GM12878 (cell line): ENCODE data around the gene SORCS2. TPM values are rescaled to one million over a fixed set of nuclear protein-coding genes. Genes with fewer than 3 reads are reported as not detected.

Source experiments
- ATAC-seq: fragments of 200-7000 bp; cut with Tn5 transposase; 3 replicates; pipeline ENCODE4 v1.9.1; 2020; ENCODE audit warnings: mild to moderate bottlenecking, moderate library complexity
- BruUV-seq: library from RNA; stranded (reverse); fragments of 400-500 nt; replicated peaks from 2 replicates; lab custom pipeline; 2021; lab: Mats Ljungman, UMichigan
- CTCF ChIA-PET: fragments of 300-600 bp; sonication (Branson Sonifier 250); formaldehyde crosslinking; extraction: SDS; loops from one replicate; lab custom pipeline; 2021; ENCODE audit warnings: inconsistent platforms; lab: Yijun Ruan, JAX
- POLR2A ChIA-PET: fragments of 350-600 bp; formaldehyde crosslinking; extraction: SDS; loops from one replicate; lab custom pipeline; 2021; ENCODE audit warnings: inconsistent platforms; lab: Charles Lee
- RAD21 ChIA-PET: fragments of 300-600 bp; sonication (Branson Sonifier 250); formaldehyde crosslinking; loops from one replicate; lab custom pipeline; 2023; ENCODE audit warnings: antibody characterized with exemption; ENCODE audit not compliant: unreplicated experiment; lab: Charles Lee
- SMC1A ChIA-PET: fragments of 300-600 bp; sonication (Branson Sonifier 250); formaldehyde crosslinking; loops from one replicate; lab custom pipeline; 2023; ENCODE audit not compliant: unreplicated experiment, uncharacterized antibody; lab: Charles Lee
- DNase-seq: peaks from one replicate; pipeline ENCODE4 v3.0.0-alpha.2; 2011; ENCODE audit warnings: low read depth, low spot score
- FAIRE-seq: peaks from 3 replicates; lab custom pipeline; 2011; peaks lifted over from hg19 to GRCh38; lab: Jason Lieb, UNC
- H2AFZ ChIP-seq: 2 replicates; pipeline ENCODE4 v1.6.0; 2011; ENCODE audit warnings: low read depth, low read length, control low read depth; ENCODE audit not compliant: control insufficient read depth
- H3K27ac ChIP-seq: 2 replicates; pipeline ENCODE4 v1.5.1; 2011; ENCODE audit warnings: control low read depth; ENCODE audit not compliant: control insufficient read depth, insufficient read depth
- H3K27me3 ChIP-seq, 2 experiments: replicated peaks in 1 of 2; 2 replicates each; pipeline versions ENCODE4 v1.6.0 to v1.6.1; 2011; ENCODE audit warnings: low read length in 1 of 2; ENCODE audit not compliant: control insufficient read depth in 2 of 2, insufficient read depth in 2 of 2
- H3K36me3 ChIP-seq, 2 experiments: 2 replicates each; pipeline ENCODE4 v1.5.1; 2011; ENCODE audit warnings: low read length in 1 of 2; ENCODE audit not compliant: control insufficient read depth in 2 of 2, insufficient read depth in 2 of 2
- H3K4me1 ChIP-seq: 2 replicates; pipeline ENCODE4 v1.6.1; 2011; ENCODE audit warnings: mild to moderate bottlenecking, low read length, moderate library complexity, mixed read lengths; ENCODE audit not compliant: control insufficient read depth, insufficient read depth
- H3K4me2 ChIP-seq: 2 replicates; pipeline ENCODE4 v1.6.0; 2011; ENCODE audit warnings: control low read depth; ENCODE audit not compliant: control insufficient read depth, insufficient read depth
- H3K4me3 ChIP-seq: fragments of 200-600 bp; sonication (generic); 2 replicates; pipeline ENCODE4 v1.5.1; 2016
- H3K79me2 ChIP-seq: 2 replicates; pipeline ENCODE4 v1.6.0; 2011; ENCODE audit warnings: low read length; ENCODE audit not compliant: control insufficient read depth, insufficient read depth
- H3K9ac ChIP-seq: 2 replicates; pipeline ENCODE4 v1.8.0; 2011; ENCODE audit warnings: low read length, control low read depth, mixed read lengths; ENCODE audit not compliant: control insufficient read depth, insufficient read depth
- H3K9me3 ChIP-seq: replicated peaks from 3 replicates; pipeline ENCODE4 v1.5.1; 2011; ENCODE audit warnings: mild to moderate bottlenecking, low read length; ENCODE audit not compliant: control insufficient read depth, insufficient read depth
- H4K20me1 ChIP-seq: 2 replicates; pipeline ENCODE4 v1.6.0; 2011; ENCODE audit not compliant: control insufficient read depth, insufficient read depth
- CEBPZ ChIP-seq: fragments of 150-350 bp; IDR thresholded peaks from 2 replicates; pipeline ENCODE4 v1.6.1; 2016; ENCODE audit warnings: low read depth, low read length
- CHD1 ChIP-seq: IDR thresholded peaks from 2 replicates; pipeline ENCODE4 v1.6.1; 2012; ENCODE audit warnings: low read depth, low read length, improper control_type of control experiment
- E2F4 ChIP-seq: IDR thresholded peaks from 2 replicates; pipeline ENCODE4 v1.6.1; 2012; ENCODE audit warnings: low read depth, low read length, improper control_type of control experiment
- MEF2B ChIP-seq: fragments of 450-650 bp; IDR thresholded peaks from 2 replicates; pipeline ENCODE4 v1.6.1; 2018; ENCODE audit warnings: mild to moderate bottlenecking, moderate library complexity; ENCODE audit not compliant: partially characterized antibody, poor library complexity, severe bottlenecking
- MTA2 ChIP-seq: fragments of 450-650 bp; IDR thresholded peaks from 2 replicates; pipeline ENCODE4 v1.6.1; 2016; ENCODE audit warnings: low read depth, mild to moderate bottlenecking, moderate library complexity
- POLR2A ChIP-seq: IDR thresholded peaks from 2 replicates; pipeline ENCODE4 v1.6.1; 2011; ENCODE audit warnings: low read depth, mild to moderate bottlenecking, low read length
- POU2F2 ChIP-seq: IDR thresholded peaks from 3 replicates; pipeline ENCODE4 v1.6.1; 2011; ENCODE audit warnings: low read depth, mild to moderate bottlenecking, low read length, borderline replicate concordance
- RB1 ChIP-seq: fragments of 450-650 bp; formaldehyde crosslinking; IDR thresholded peaks from 2 replicates; pipeline ENCODE4 v1.6.1; 2017; ENCODE audit warnings: mild to moderate bottlenecking, borderline replicate concordance
- SMAD1 ChIP-seq: fragments of 450-650 bp; IDR thresholded peaks from 2 replicates; pipeline ENCODE4 v1.6.1; 2018; ENCODE audit warnings: mild to moderate bottlenecking, low read depth; ENCODE audit not compliant: partially characterized antibody
- YBX1 ChIP-seq: fragments of 450-650 bp; IDR thresholded peaks from 2 replicates; pipeline ENCODE4 v1.6.1; 2016; ENCODE audit warnings: antibody characterized with exemption
- WGBS: methylation state at CpG from one replicate; pipeline ENCODE4 v1.1.6; 2016; ENCODE audit warnings: low lambda C conversion rate; ENCODE audit not compliant: insufficient replicate concordance, insufficient coverage; ENCODE audit errors: missing lambda C conversion rate; 5-methylcytosine and 5-hydroxymethylcytosine counted together
- in situ Hi-C: fragments of 300-500 bp; cut with MboI; formaldehyde crosslinking; loops from 9 replicates; pipeline ENCODE4 v1.14.3; 2018; ENCODE audit warnings: mixed read lengths
- intact Hi-C: fragments of 100-400 bp; cut with micrococcal nuclease; formaldehyde crosslinking; loops from one replicate; pipeline ENCODE4 v1.14.2; 2022; ENCODE audit not compliant: unreplicated experiment
- polyA plus RNA-seq, 11 experiments: library from polyadenylated mRNA; depleted of rRNA in 4 of 11; unstranded in 6 of 11; stranded (reverse) in 5 of 11; fragments of >200 nt; fragmentation: Nextera tagmentation in 4 of 11; fragmentation: Illumina TruSeq in 1 of 11; extraction: Ambion mirVana in 4 of 11; extraction: Trizol in 1 of 11; gene quantifications; 1 replicate in 1 of 11; 2 replicates in 10 of 11; pipeline versions ENCODE4 v1.2.1 to v1.2.3, GENCODE V29; 2011 to 2016; ENCODE audit warnings: inconsistent platforms in 2 of 11, missing spikeins in 2 of 11, low read depth in 1 of 11
- total RNA-seq, 4 experiments: library from RNA; depleted of rRNA in 3 of 4; stranded (reverse); fragments of >200 nt in 3 of 4; fragmentation: Illumina TruSeq in 1 of 4; extraction: Trizol in 1 of 4; gene quantifications; 2 replicates each; pipeline versions ENCODE4 v1.2.1 to v1.2.3, GENCODE V29; 2013 to 2021

Gene SORCS2
- total and polyA plus RNA-seq, 10 of the 15 experiments (the other 5 are each of a cell fraction or from before 2014, with no cell fraction given), result 0.01 to 0.15 (median 0.05) TPM; not detected in 5

GRCh38 chr4:7561557-7561956, 369.2 kb downstream of the SORCS2 start:
- DNase-seq (no peak), ATAC-seq (no peak), FAIRE-seq (no peak)
- Histone ChIP-seq H4K20me1 (no peaks in the 10 kb centered on the region), H3K27ac (no peak overlapping the region), H3K79me2 (no peaks in the 10 kb centered on the region), H3K4me3 (no peak overlapping the region), H3K4me2 (no peak overlapping the region), H3K9ac (no peak overlapping the region), H3K36me3 (no peaks in the 10 kb centered on the region), H3K27me3 (no peaks in the 10 kb centered on the region), H2AFZ (no peak overlapping the region), H3K4me1 (no peaks in the 10 kb centered on the region), H3K9me3 (no peaks in the 10 kb centered on the region; the same call in 2 of the 3 replicates)
- in situ Hi-C loops (no loop called here), intact Hi-C loops (no loop called here)
- SMC1A ChIA-PET, result no interaction called here
- POLR2A ChIA-PET, result no interaction called here
- 0% methylated on average over 2 of the region's 2 CpGs for WGBS
- no peak for TF ChIP-seq MTA2
- RAD21 ChIA-PET, result no interaction called here
- CTCF ChIA-PET, result no interaction called here
- no TSS peak for BruUV-seq

- H3K79me2 ChIP-seq, result no peaks in the 10 kb centered on the region
- WGBS, result 14% methylated on average over 5 of the region's 5 CpGs
- BruUV-seq, result no TSS peak
- no peaks in the 10 kb centered on the region for H3K4me1 ChIP-seq
- H3K4me3 ChIP-seq, result no peak overlapping the region
- no peaks in the 10 kb centered on the region for H3K27me3 ChIP-seq
- intact Hi-C loops (no loop called here), in situ Hi-C loops (no loop called here)
- no peaks in the 10 kb centered on the region for H4K20me1 ChIP-seq
- H3K27ac ChIP-seq, result no peak overlapping the region
- no peaks in the 10 kb centered on the region; the same call in 2 of the 3 replicates for H3K9me3 ChIP-seq
- FAIRE-seq (no peak), DNase-seq (no peak), ATAC-seq (no peak)
- no peak overlapping the region for H3K4me2 ChIP-seq
- no peaks in the 10 kb centered on the region for H3K36me3 ChIP-seq
- H3K9ac ChIP-seq, result no peak overlapping the region
- ChIA-PET RAD21 (no interaction called here), SMC1A (no interaction called here), CTCF (no interaction called here)
- no peak overlapping the region for H2AFZ ChIP-seq
- TF ChIP-seq MEF2B (no peak), CEBPZ (no peak), POLR2A (no peak), YBX1 (no peak), E2F4 (no peak), SMAD1 (no peak), CHD1 (no peak), POU2F2 (no peak), RB1 (no peak)
- TF ChIP-seq, all 136 proteins: peak for 0
- POLR2A ChIA-PET, result no interaction called here
Measured at GRCh38 chr4:7564242-7564641, 371.9 kb downstream of the SORCS2 start.
